Psoas muscle (tissue), 8 donors: Measurements from ENCODE around the gene LIPG. TPM values are rescaled to one million over a fixed set of nuclear protein-coding genes. Genes with fewer than 3 reads are reported as not detected.

Experiments
- ATAC-seq, 4 donors: fragments of 200-7000 bp; cut with Tn5 transposase; one replicate each; pipeline ENCODE4 v1.9.1; 2020; ENCODE audit warnings: moderate library complexity in 3 of 4, mild to moderate bottlenecking in 2 of 4
- DNase-seq, 2 donors: peaks; one replicate each; pipeline ENCODE4 v3.0.0-alpha.2; 2020
- H3K27ac ChIP-seq: fragments of 200-600 bp; one replicate; pipeline ENCODE4 v1.8.0; 2022
- H3K27me3 ChIP-seq, 3 donors: fragments of 200-600 bp in 1 of 3; one replicate each; pipeline versions ENCODE4 v1.6.1 to v1.8.0; 2013 to 2022; ENCODE audit warnings: low read length in 2 of 3, mild to moderate bottlenecking in 2 of 3, moderate library complexity in 1 of 3; ENCODE audit not compliant: insufficient read depth in 3 of 3
- H3K36me3 ChIP-seq, 2 donors: fragments of 200-600 bp in 1 of 2; one replicate each; pipeline versions ENCODE4 v1.6.1 to v1.8.0; 2013 to 2022; ENCODE audit warnings: low read depth in 1 of 2, mild to moderate bottlenecking in 1 of 2, moderate library complexity in 1 of 2; ENCODE audit not compliant: insufficient read depth in 1 of 2
- H3K4me1 ChIP-seq: fragments of 200-600 bp; one replicate; pipeline ENCODE4 v1.8.0; 2022
- H3K4me3 ChIP-seq: fragments of 200-600 bp; one replicate; pipeline ENCODE4 v1.8.0; 2022; ENCODE audit warnings: mild to moderate bottlenecking
- H3K9me3 ChIP-seq: fragments of 200-600 bp; one replicate; pipeline ENCODE4 v1.8.0; 2022
- WGBS, 3 donors: extraction: QIAGEN DNeasy Blood & Tissue Kit; methylation state at CpG; one replicate each; pipeline versions ENCODE4 v1.1.6 to v1.1.7; 2013; 5-methylcytosine and 5-hydroxymethylcytosine counted together
- intact Hi-C, 2 donors: fragments of 100-400 bp; cut with DNase I; formaldehyde crosslinking; loops; one replicate each; pipeline versions ENCODE4 v1.11.0 to v1.14.2; 2022
- polyA plus RNA-seq, 3 donors: library from polyadenylated mRNA; stranded (reverse); fragments of 200-250 nt; gene quantifications; one replicate each; pipeline ENCODE4 v1.2.3, GENCODE V29; 2013
- total RNA-seq, 4 donors: library from RNA; stranded (reverse); fragmentation: NEBNext Ultra II Directional in 2 of 4; extraction: Animal tissue kit (Norgen Biotek cat#: 25700) in 2 of 4; gene quantifications; one replicate each; pipeline versions ENCODE4 v1.2.1 to v1.2.4, GENCODE V29; 2021 to 2023
- TF ChIP-seq, protein P1 (sequence below): fragments of 200-600 bp; IDR thresholded peaks from one replicate; pipeline ENCODE4 v1.8.0; 2022; ENCODE audit warnings: antibody characterized with exemption
- donor health status: healthy with polysubstance abuse.
- donor health status: DM: no; HTN: no; CAD: no; lungs with moderate emphysema.
- donor health status: Bipolar disorder and iron deficiency.
- donor health status: healthy.
- donor health status: DM: yes; HTN: yes; CAD: no.
- donor health status: DM: no; HTN: no; CAD: no.
- donor health status: DM: no; HTN: no; CAD: no.
- donor health status: DM: yes; HTN: yes; CAD: no.

Gene LIPG
- total and polyA plus RNA-seq, 7 donors: 0.62 to 19.1 (median 2.2) TPM

DNA sequence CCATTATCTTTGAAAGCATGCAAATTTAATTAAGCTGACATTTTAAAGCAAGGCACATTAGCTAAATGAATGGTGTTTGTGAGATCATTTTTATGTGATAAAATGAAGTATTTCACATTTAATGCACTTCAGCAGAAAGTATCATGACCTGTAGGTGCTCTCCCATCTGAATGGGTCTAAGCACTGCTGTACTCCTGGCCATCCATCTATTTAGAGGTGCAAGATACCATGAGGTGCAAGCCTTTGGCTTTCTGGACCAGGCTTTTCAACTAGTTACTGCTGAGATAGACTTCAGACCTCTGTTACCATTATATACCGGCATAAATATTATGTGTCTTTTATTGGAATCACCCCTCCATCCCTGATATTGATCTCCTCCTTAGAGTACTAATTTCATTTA is 15.6 kb upstream of the LIPG start:
- DNase-seq (no peak), ATAC-seq (no peak)
- intact Hi-C loops: no loop called here
- H3K27me3 ChIP-seq: peaks cover 0 to 6% (median 0%) of the 10 kb centered on the region in 3 donors
- WGBS, 3 donors: 95 to 97% (median 95%) methylated on average over 1 of the region's 1 CpG
- H3K27ac ChIP-seq: no peak overlapping the region
- no peaks in the 10 kb centered on the region for H3K4me1 ChIP-seq
- H3K9me3 ChIP-seq: no peaks in the 10 kb centered on the region
- no peak overlapping the region for H3K4me3 ChIP-seq
- TF ChIP-seq, protein P1, sequence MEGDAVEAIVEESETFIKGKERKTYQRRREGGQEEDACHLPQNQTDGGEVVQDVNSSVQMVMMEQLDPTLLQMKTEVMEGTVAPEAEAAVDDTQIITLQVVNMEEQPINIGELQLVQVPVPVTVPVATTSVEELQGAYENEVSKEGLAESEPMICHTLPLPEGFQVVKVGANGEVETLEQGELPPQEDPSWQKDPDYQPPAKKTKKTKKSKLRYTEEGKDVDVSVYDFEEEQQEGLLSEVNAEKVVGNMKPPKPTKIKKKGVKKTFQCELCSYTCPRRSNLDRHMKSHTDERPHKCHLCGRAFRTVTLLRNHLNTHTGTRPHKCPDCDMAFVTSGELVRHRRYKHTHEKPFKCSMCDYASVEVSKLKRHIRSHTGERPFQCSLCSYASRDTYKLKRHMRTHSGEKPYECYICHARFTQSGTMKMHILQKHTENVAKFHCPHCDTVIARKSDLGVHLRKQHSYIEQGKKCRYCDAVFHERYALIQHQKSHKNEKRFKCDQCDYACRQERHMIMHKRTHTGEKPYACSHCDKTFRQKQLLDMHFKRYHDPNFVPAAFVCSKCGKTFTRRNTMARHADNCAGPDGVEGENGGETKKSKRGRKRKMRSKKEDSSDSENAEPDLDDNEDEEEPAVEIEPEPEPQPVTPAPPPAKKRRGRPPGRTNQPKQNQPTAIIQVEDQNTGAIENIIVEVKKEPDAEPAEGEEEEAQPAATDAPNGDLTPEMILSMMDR: no peak
- H3K36me3 ChIP-seq: no peaks in the 10 kb centered on the region

DNA sequence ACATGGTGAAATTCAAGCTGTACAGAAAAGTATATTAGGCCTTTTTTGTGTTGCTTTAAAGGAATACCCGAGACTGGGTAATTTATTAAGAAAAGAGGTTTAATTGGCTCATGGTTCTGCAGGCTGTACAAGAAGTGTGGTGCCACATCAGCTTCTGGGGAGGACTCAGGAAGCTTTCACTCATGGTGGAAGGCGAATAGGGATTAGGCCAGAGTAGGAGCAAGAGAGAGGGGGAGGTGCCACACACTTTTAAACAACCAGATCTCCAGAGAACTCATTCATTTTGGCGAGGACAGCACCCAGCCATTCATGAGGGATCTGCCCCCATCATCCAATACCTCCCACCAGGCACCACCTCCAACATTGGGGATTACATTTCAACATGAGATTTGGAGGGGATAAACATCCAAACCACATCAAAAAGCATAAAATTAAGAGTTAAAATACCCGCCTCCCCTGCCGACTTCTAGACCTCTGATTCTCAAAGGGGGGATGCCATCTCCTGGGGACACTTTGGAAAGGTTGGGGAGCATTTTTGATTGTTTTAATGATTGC is 15.1 kb upstream of the LIPG start:
- Histone ChIP-seq H3K9me3 (no peaks in the 10 kb centered on the region), H3K27me3 (peaks cover 0 to 6% (median 0%) of the 10 kb centered on the region in 3 donors), H3K4me3 (no peak overlapping the region), H3K36me3 (no peaks in the 10 kb centered on the region), H3K27ac (no peak overlapping the region), H3K4me1 (no peaks in the 10 kb centered on the region)
- WGBS, 3 donors: 71 to 81% (median 79%) methylated on average over 5 of the region's 5 CpGs
- TF ChIP-seq, protein P1: no peak
- ATAC-seq: no peak
- intact Hi-C loops: no loop called here
- no peak for DNase-seq

DNA sequence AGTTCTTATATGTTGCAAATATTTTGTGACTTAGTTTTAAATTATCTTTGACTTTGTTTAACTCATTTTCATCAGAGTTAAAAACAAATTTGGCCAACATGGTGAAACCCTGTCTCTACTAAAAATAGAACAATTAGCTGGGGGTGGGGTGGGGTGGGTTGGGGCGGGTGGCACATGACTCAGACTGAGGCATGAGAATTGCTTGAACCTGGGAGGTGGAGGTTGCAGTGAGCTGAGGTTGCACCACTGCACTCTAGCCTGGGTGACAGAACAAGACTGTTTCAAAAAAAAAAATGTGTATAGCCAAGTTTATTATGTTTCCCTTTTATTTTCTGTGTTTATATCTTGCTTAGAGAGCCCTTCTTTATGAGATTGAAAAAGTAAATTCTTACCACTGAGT is 14.2 kb upstream of the LIPG start:
- Histone ChIP-seq H3K27ac (no peak overlapping the region), H3K36me3 (no peaks in the 10 kb centered on the region), H3K4me3 (no peak overlapping the region), H3K9me3 (no peaks in the 10 kb centered on the region), H3K27me3 (peaks cover 0 to 6% (median 0%) of the 10 kb centered on the region in 3 donors), H3K4me1 (no peaks in the 10 kb centered on the region)
- intact Hi-C loops: no loop called here
- DNase-seq: no peak
- no peak for ATAC-seq
- 26 to 36% (median 32%) methylated on average over 1 of the region's 1 CpG for WGBS, 3 donors
- TF ChIP-seq, protein P1: no peak

DNA sequence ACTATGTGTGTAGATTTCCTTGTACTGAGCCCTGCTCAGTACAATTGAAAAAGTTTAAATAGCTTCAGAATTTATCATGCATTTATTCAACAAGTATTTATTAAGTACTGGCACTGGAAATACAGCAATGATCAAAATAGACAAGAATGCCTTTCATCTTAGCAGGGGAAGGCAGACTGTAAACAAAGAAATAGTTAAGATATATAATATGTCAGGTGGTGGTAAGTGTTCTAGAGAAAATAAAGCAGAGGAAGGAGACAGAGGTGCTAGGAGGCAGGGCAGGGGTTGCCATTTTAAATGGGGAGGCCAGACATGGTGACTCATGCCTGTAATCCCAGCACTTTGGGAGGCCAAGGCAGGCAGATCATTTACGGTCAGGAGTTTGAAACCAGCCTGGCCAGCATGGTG is 13.6 kb upstream of the LIPG start:
- DNase-seq (no peak), ATAC-seq (no peak)
- intact Hi-C loops: no loop called here
- 58 to 76% (median 67%) methylated on average over 1 of the region's 1 CpG for WGBS, 3 donors
- Histone ChIP-seq H3K9me3 (no peaks in the 10 kb centered on the region), H3K27me3 (peaks cover 0 to 6% (median 0%) of the 10 kb centered on the region in 3 donors), H3K4me3 (no peak overlapping the region), H3K4me1 (no peaks in the 10 kb centered on the region), H3K27ac (no peak overlapping the region), H3K36me3 (no peaks in the 10 kb centered on the region)
- TF ChIP-seq, protein P1: no peak
